Neuronal stem cell (in vitro differentiated cells): Measurements from ENCODE around the gene HPCAL4.

Experiments
- DNase-seq: peaks from one replicate; pipeline ENCODE4 v3.0.0-alpha.2; 2013; ENCODE audit warnings: low spot score
- H2AFZ ChIP-seq: one replicate; pipeline ENCODE4 v1.6.1; 2013; ENCODE audit warnings: mild to moderate bottlenecking, low read length, inconsistent platforms
- H2AK5ac ChIP-seq: 2 replicates; pipeline ENCODE4 v1.6.1; 2013; ENCODE audit warnings: low read depth, mild to moderate bottlenecking, inconsistent platforms, low read length, moderate library complexity, mixed read lengths
- H2BK120ac ChIP-seq: 2 replicates; pipeline ENCODE4 v1.6.1; 2013; ENCODE audit warnings: low read depth, mild to moderate bottlenecking, inconsistent platforms, low read length, moderate library complexity, mixed read lengths
- H2BK12ac ChIP-seq: one replicate; pipeline ENCODE4 v1.6.1; 2013; ENCODE audit warnings: low read length, inconsistent platforms
- H2BK15ac ChIP-seq: 2 replicates; pipeline ENCODE4 v1.6.1; 2013; ENCODE audit warnings: mild to moderate bottlenecking, low read length, inconsistent platforms, mixed read lengths
- H2BK5ac ChIP-seq: one replicate; pipeline ENCODE4 v1.6.1; 2013; ENCODE audit warnings: inconsistent platforms, mild to moderate bottlenecking, low read length, moderate library complexity
- H3K14ac ChIP-seq: one replicate; pipeline ENCODE4 v1.6.1; 2013; ENCODE audit warnings: low read length, inconsistent platforms
- H3K18ac ChIP-seq: 2 replicates; pipeline ENCODE4 v1.6.1; 2013; ENCODE audit warnings: low read length, inconsistent platforms
- H3K23ac ChIP-seq: 2 replicates; pipeline ENCODE4 v1.6.1; 2013; ENCODE audit warnings: low read depth, mild to moderate bottlenecking, mixed read lengths, low read length, inconsistent platforms; ENCODE audit not compliant: poor library complexity
- H3K27ac ChIP-seq: replicated peaks from 3 replicates; pipeline ENCODE4 v1.5.1; 2013; ENCODE audit warnings: low read length, inconsistent platforms
- H3K27me3 ChIP-seq, 3 experiments: 2 replicates each; pipeline ENCODE4 v1.6.1; 2013; ENCODE audit warnings: low read length in 3 of 3, mild to moderate bottlenecking in 2 of 3, inconsistent platforms in 1 of 3, low read depth in 1 of 3, mixed read lengths in 1 of 3, moderate library complexity in 1 of 3; ENCODE audit not compliant: control insufficient read depth in 3 of 3, insufficient read depth in 3 of 3
- H3K36me3 ChIP-seq, 2 donors: replicated peaks in 1 of 2; 2 replicates each; pipeline ENCODE4 v1.6.1; 2013; ENCODE audit warnings: low read length in 2 of 2; ENCODE audit not compliant: control insufficient read depth in 2 of 2, insufficient read depth in 2 of 2
- H3K4ac ChIP-seq: 2 replicates; pipeline ENCODE4 v1.6.1; 2013; ENCODE audit warnings: inconsistent platforms, mild to moderate bottlenecking, low read length, moderate library complexity
- H3K4me1 ChIP-seq, 2 donors: 1 replicate in 1 of 2; 2 replicates in 1 of 2; pipeline ENCODE4 v1.6.1; 2013; ENCODE audit warnings: low read length in 2 of 2, low read depth in 1 of 2; ENCODE audit not compliant: control insufficient read depth in 2 of 2, insufficient read depth in 1 of 2
- H3K4me2 ChIP-seq: one replicate; pipeline ENCODE4 v1.6.1; 2013; ENCODE audit warnings: mild to moderate bottlenecking, low read length, inconsistent platforms; ENCODE audit not compliant: insufficient read depth, poor library complexity, severe bottlenecking
- H3K4me3 ChIP-seq, 2 donors: 2 replicates each; pipeline ENCODE4 v1.5.1; 2013; ENCODE audit warnings: low read length in 2 of 2, mild to moderate bottlenecking in 2 of 2, inconsistent platforms in 1 of 2, moderate library complexity in 1 of 2
- H3K79me1 ChIP-seq: one replicate; pipeline ENCODE4 v1.6.1; 2013; ENCODE audit warnings: low read depth, mild to moderate bottlenecking, inconsistent platforms, low read length, moderate library complexity
- H3K9ac ChIP-seq: one replicate; pipeline ENCODE4 v1.6.1; 2013; ENCODE audit warnings: mild to moderate bottlenecking, low read depth, low read length, inconsistent platforms; ENCODE audit not compliant: poor library complexity
- H3K9me3 ChIP-seq, 2 donors: replicated peaks in 1 of 2; 2 replicates each; pipeline versions ENCODE3 to v1.6.1; 2013; ENCODE audit warnings: low read length in 2 of 2, mild to moderate bottlenecking in 2 of 2, inconsistent platforms in 1 of 2, low read depth in 1 of 2, mixed read lengths in 1 of 2, moderate library complexity in 1 of 2; ENCODE audit not compliant: control insufficient read depth in 2 of 2, insufficient read depth in 1 of 2
- H4K8ac ChIP-seq: one replicate; pipeline ENCODE4 v1.6.1; 2013; ENCODE audit warnings: low read depth, mild to moderate bottlenecking, inconsistent platforms, low read length, moderate library complexity
- H4K91ac ChIP-seq: one replicate; pipeline ENCODE4 v1.6.1; 2013; ENCODE audit warnings: low read length, low read depth, mild to moderate bottlenecking, inconsistent platforms; ENCODE audit not compliant: poor library complexity
- WGBS, 2 donors: extraction: QIAGEN DNeasy Blood & Tissue Kit; methylation state at CpG; one replicate each; pipeline ENCODE4 v1.1.7; 2013; ENCODE audit warnings: missing lambda C conversion rate in 2 of 2, mixed read lengths in 1 of 2; ENCODE audit not compliant: insufficient read length in 2 of 2, insufficient replicate concordance in 1 of 2; ENCODE audit errors: extremely low coverage in 2 of 2; 5-methylcytosine and 5-hydroxymethylcytosine counted together

HPCAL4 gene

GRCh38 chr1:39656391-39656790 is 34.8 kb downstream of the HPCAL4 start:
- Histone ChIP-seq H2BK120ac (no peak overlapping the region), H2AK5ac (no peak overlapping the region), H3K4me2 (no peak overlapping the region), H3K9ac (no peak overlapping the region), H3K18ac (no peak overlapping the region), H3K14ac (no peak overlapping the region), H3K36me3 (no peaks in the 10 kb centered on the region), H2BK5ac (no peak overlapping the region), H3K9me3 (no peaks in the 10 kb centered on the region), H4K91ac (no peak overlapping the region), H3K27ac (no peak overlapping the region), H3K4me3 (no peak overlapping the region), H3K27me3 (peaks cover 0 to 44% (median 2%) of the 10 kb centered on the region in 3 experiments), H3K4ac (no peak overlapping the region), H2BK15ac (no peak overlapping the region), H3K4me1 (peaks cover 2 to 5% of the 10 kb centered on the region in 2 donors), H3K23ac (no peak overlapping the region), H2BK12ac (no peak overlapping the region), H3K79me1 (no peaks in the 10 kb centered on the region), H2AFZ (no peak overlapping the region), H4K8ac (no peak overlapping the region)
- no peak for DNase-seq
- no CpG with 5 or more reads among the region's 2 CpGs for WGBS, 2 donors

GRCh38 chr1:39655578-39656268 is 35.5 kb downstream of the HPCAL4 start:
- no peak overlapping the region for H3K4me2 ChIP-seq
- H2BK12ac ChIP-seq = no peak overlapping the region
- no peak overlapping the region for H2AFZ ChIP-seq
- no peak overlapping the region for H3K4ac ChIP-seq
- H3K23ac ChIP-seq = no peak overlapping the region
- H3K14ac ChIP-seq = no peak overlapping the region
- H3K9ac ChIP-seq = no peak overlapping the region
- H3K36me3 ChIP-seq = no peaks in the 10 kb centered on the region
- H3K4me1 ChIP-seq = peaks cover 2 to 5% of the 10 kb centered on the region in 2 donors
- no peaks in the 10 kb centered on the region for H3K79me1 ChIP-seq
- H3K18ac ChIP-seq = no peak overlapping the region
- no peak overlapping the region for H2AK5ac ChIP-seq
- no peak overlapping the region for H3K4me3 ChIP-seq
- no peak overlapping the region for H2BK5ac ChIP-seq
- no peak overlapping the region for H4K91ac ChIP-seq
- no peak overlapping the region for H2BK120ac ChIP-seq
- no peak overlapping the region for H4K8ac ChIP-seq
- DNase-seq = no peak
- H2BK15ac ChIP-seq = no peak overlapping the region
- H3K9me3 ChIP-seq = no peaks in the 10 kb centered on the region
- WGBS, 2 donors = no CpG with 5 or more reads among the region's 5 CpGs
- no peak overlapping the region for H3K27ac ChIP-seq
- H3K27me3 ChIP-seq = peaks cover 0 to 43% (median 2%) of the 10 kb centered on the region in 3 experiments

- Histone ChIP-seq H2AFZ (peak overlapping the region; percentile 63), H3K4ac (no peak overlapping the region), H4K91ac (no peak overlapping the region), H3K4me1 (peaks cover 2 to 5% of the 10 kb centered on the region in 2 donors), H3K23ac (no peak overlapping the region), H3K79me1 (no peaks in the 10 kb centered on the region), H4K8ac (no peak overlapping the region), H3K4me3 (no peak overlapping the region), H3K9ac (no peak overlapping the region), H3K27ac (no peak overlapping the region), H2BK15ac (no peak overlapping the region), H2BK5ac (no peak overlapping the region), H3K9me3 (no peaks in the 10 kb centered on the region), H3K36me3 (no peaks in the 10 kb centered on the region), H3K27me3 (peaks cover 0 to 37% (median 2%) of the 10 kb centered on the region in 3 experiments), H2BK120ac (no peak overlapping the region), H3K4me2 (no peak overlapping the region), H2AK5ac (no peak overlapping the region), H2BK12ac (no peak overlapping the region), H3K18ac (no peak overlapping the region), H3K14ac (no peak overlapping the region)
- no peak for DNase-seq
- WGBS, 2 donors = no CpG with 5 or more reads among the region's 7 CpGs
These were observed 36.9 kb downstream of the HPCAL4 start for GRCh38 chr1:39654291-39654690.

DNA sequence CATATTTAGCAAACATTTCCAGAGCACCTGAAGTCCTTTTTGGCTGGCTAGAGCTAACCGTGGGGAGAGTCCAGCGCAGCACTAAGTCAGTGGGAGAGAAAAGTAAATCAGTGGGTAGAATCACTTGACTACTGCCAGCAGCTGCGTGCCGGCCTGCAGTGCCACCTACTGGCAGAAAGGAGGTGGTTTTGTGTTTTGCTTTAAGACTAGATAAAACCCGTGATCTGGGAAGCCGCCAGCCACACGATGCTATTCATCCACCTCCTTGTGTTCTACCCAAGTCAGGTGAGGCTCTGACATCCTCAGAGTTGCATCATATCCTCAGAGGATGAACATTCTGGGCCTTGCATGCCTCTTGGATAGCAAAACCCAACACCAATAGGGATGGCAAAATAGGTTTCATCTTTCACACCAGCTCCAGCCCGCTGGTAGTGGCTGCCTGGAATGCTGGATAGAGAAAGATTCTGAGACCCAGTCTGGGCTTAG is 37.6 kb downstream of the HPCAL4 start:
- Histone ChIP-seq H2AFZ (peak overlapping the region; percentile 63), H3K27ac (no peak overlapping the region), H2BK15ac (no peak overlapping the region), H2BK12ac (no peak overlapping the region), H3K4me2 (no peak overlapping the region), H2AK5ac (no peak overlapping the region), H3K9me3 (no peaks in the 10 kb centered on the region), H3K18ac (no peak overlapping the region), H3K4ac (no peak overlapping the region), H3K4me1 (peaks cover 2 to 5% of the 10 kb centered on the region in 2 donors), H3K36me3 (no peaks in the 10 kb centered on the region), H3K23ac (no peak overlapping the region), H3K4me3 (no peak overlapping the region), H3K9ac (no peak overlapping the region), H2BK120ac (no peak overlapping the region), H4K91ac (no peak overlapping the region), H2BK5ac (no peak overlapping the region), H3K27me3 (peaks cover 0 to 32% (median 0%) of the 10 kb centered on the region in 3 experiments), H3K14ac (no peak overlapping the region), H3K79me1 (no peaks in the 10 kb centered on the region), H4K8ac (no peak overlapping the region)
- WGBS, 2 donors = no CpG with 5 or more reads among the region's 8 CpGs
- peak; percentile 70 for DNase-seq
